Stimulated activated CD4-positive, alpha-beta T cell treated with anti-CD3 and anti-CD28 coated beads, TNF-alpha, amount 100 ng/mL, for 24 hours (primary cell): ENCODE results near the gene CCP110.

Experiments used
- DNase-seq, 3 experiments: peaks; one replicate each; pipeline ENCODE4 v3.0.0-alpha.2; 2020; ENCODE audit warnings: low read depth in 3 of 3

Gene CCP110

DNA sequence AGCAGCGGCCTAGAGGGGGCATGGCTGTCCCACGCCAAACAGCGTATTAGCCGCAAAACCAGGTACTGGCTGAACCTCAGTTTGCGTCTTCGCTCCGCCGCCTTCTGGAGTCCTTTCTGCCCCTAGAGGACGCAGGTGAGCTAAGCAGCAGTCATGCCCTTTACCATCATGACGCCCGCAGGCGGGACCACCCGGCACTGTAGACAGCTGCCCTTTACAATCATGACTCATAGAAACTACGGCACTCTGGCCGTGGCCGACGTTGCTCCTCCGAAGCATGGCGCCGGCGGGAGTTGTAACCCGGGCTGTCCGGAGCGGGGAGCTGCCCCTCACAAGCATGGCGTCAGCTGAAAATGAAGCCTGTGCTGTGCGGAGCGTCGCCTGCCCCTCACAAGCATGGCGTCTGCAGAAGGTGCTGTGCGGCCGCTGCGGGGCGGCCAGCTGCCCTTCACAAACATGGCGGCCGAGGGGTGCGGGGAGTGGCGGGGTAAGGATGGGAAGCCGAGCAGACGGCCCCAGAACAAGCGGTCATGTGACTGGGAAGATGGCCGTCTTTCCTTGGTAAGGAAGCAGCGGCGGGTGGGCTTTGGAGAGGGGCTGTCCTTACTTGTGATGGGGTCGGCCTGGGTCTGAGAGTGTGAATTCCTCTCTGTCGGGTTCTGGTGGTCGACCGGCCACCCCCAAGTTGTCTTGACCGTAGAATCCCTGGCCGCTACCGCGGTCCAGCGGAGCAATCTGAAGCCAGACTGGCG lies 31.6 kb downstream of the CCP110 start, which contains the start of gene VPS35L:
TSS of gene VPS35L (plus strand) at position 518 of the 752 bp plus-strand sequence. CDS start at position 545, 27 bp downstream.
- DNase-seq: peak; percentile 85 to 95 (median 89)

DNA sequence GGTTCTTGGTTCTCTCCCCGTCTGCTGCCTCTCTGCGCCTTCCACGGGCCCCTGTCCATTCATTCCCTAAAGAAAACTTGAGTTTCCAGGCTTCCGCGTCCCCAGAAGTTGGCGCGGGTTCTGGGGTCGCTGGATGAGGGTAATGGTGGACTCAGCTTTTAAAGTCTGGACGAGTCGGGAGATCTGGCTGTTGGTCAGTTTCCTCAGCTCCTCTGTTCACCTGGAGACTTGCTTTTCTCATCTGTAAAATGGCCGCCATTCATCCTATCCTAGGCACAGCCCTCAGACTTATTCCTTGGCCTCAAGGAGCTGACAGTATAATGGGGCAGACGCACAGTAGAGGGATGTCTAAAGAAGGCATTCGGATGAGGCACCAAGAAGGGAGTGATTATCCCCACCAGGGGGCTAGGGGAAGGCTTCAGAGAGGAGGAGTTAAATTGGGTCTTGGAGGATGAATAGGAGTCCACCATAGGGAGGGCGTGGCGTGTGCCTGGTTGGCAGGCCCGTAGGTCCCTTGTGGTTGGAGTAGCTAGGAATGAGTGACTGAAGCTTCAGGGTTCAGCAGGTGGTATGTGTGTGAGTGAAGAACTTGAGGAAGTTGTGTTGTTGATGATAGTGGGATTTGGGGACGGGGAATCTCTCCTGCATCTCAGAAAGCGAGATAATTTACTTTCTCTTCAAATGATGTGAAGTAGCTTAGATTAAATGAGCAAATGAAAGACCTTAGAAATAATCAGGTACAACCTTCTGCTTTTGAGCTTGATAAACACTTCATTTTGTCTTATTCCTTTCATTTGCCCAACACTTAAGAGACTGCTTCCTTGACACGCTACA lies 32.4 kb downstream of the CCP110 start:
- peak in 1 of 3 experiments; percentile 16 for DNase-seq

DNA sequence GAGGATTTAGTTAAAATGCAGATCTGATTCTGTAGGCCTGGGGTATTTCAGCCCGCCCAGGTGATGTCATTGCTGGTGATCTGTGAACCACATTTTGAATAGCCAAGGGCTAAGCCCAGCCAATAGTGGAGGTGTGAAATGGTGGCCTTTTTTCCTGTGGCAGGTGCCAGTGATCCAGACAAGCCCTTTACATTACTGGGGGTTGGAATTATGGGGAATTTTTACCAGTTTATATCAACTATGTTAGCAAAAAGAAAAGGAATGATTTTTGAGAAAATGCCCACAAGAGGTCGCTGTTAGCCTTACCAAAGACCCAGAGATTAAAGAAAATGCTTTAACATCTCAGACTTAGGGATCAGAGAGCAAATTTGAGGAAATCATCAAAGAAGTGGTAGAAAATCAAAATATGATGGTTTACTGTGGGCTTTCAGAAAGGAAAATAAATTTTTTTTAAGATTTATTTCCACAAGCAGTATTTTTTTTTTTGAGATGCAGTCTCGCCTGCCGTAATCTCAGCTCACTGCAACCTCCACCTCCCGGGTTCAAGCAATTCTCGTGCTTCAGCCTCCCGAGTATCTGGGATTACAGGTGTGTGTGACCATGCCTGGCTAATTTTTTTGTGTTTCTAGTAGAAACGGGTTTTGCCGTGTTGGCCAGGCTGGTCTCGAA lies 35.6 kb downstream of the CCP110 start:
- no peak for DNase-seq

GRCh38 chr16:19560078-19560477 lies 36.3 kb downstream of the CCP110 start:
- DNase-seq: no peak

GRCh38 chr16:19563377-19563776 lies 39.6 kb downstream of the CCP110 start:
- no peak for DNase-seq

DNA sequence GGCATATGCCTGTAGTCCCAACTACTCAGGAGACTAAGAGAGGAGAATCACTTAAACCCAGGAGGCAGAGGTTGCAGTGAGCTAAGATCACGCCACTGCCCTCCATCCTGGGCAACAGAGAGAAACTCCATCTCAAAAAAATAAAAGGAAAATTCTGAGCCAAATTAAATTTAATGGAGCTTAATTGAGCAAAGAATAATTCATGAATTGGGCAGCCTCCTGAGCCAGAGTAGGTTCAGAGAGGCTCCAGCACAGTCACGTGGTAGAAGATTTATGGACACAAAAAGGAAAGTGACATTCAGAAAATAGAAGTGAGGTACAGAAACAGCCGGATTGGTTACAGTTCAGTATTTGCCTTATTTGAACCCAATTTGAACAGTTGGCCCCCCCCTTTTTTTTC lies 42.6 kb downstream of the CCP110 start:
- DNase-seq: no peak

- DNase-seq: no peak
Observed at GRCh38 chr16:19567560-19567959, 43.8 kb downstream of the CCP110 start.

GRCh38 chr16:19573997-19574396 lies 50.3 kb downstream of the CCP110 start:
- DNase-seq: no peak

DNA sequence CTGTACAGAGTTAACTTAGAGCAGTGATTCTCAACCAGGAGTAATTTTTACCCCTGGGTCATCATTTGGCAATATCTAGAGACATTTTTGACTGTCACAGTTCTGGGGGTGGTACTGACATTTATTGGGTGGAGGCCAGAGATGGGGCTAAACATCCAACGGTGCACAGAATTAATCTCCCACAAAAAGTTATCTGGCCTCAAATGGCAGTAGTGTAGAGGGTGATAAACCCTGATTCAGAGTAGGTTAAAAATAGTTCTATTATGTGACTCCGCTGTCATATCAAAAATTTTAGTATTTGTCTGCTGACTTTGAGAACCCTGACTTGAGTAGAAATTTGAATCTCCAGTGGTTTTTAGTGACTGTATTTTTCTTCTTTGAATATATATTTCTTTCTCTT lies 50.9 kb downstream of the CCP110 start:
- DNase-seq: no peak

DNA sequence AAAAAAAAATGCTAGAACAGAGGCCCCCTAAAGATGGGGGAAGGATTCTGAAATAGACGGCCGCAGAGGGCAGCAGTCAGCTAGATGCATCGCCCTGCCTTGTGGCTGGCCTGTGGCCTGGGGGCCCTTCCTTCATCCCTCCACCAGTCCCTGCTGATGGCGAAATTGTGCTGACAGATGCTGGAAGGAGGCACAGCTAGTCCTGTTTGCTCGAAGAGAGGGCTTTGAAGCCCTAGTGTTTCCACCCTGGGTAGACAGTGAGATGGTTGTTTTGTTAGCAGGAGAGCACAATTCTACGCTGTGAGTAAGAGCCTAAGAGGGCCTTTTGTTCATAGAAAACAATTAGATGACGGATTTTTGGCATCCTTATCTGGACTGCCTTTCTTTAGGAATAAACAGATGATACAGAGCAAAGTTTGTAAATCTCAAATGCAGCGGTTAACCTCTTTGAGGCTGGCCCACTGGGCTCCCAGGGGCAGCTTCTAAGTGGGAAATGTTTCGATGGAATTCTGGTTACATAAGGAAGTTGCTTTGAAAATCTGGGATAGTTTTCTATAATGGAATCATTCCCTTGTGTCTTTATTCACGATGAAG lies 54.7 kb downstream of the CCP110 start:
- no peak for DNase-seq

DNA sequence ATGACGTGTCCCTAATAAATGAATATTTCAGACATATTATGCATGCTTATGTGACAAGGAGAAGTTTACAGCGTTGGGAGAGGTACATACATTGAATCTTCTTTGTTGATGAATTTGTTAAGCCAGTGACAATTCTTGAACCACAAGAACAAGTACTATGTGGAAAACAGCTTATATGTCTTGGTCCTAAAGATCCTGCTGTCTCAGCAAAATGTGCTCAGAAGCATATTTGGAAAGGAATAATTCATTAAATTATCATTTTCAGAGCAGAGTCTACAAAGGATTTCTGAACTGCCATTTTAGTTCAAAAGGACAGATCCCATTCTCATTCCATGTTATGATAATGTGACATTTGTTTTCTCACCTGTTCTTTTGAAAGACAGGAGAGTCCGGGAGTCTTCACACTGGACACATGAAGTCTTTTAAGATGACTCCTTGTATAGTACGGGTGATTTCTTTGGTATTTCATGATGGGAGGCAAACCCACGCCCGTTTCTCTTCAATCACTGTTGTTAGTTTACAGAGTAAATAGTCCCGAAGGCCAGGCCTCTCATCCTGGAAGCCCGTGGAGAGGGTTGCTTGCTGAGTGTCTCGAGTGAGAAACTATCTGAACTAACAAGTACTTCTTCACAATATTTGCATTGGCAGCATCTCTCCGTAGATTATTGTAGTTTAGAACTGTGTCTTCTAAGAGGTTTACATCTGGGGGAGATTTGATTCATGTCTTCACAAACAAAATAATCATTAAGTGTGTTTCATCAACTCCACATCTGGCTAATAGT lies 58.5 kb downstream of the CCP110 start:
- DNase-seq: no peak

- DNase-seq: no peak
Observed at GRCh38 chr16:19583665-19584300, 60.0 kb downstream of the CCP110 start.

GRCh38 chr16:19588661-19589060 lies 64.9 kb downstream of the CCP110 start:
- no peak for DNase-seq

DNA sequence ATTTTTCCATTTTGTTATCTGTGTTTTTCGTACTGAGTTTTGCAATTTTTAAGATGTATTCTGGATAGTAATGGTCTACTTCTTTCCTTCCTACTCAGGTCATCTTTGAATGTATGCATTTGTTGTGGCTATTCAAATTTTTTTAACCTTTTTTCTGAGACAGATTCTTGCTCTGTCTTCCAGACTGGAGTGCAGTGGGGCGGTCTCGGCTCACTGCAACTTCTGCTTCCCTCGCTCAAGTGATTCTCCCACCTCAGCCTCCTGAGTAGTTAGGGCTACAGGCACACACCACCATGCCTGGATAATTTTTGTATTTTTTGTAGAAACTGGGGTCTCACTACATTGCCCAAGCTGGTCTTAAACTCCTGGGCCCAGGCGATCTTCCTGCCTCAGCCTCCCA lies 65.4 kb downstream of the CCP110 start:
- DNase-seq: no peak

- no peak for DNase-seq
Observed at GRCh38 chr16:19589771-19590302, 66.1 kb downstream of the CCP110 start.

GRCh38 chr16:19595043-19595767 lies 71.5 kb downstream of the CCP110 start:
- no peak for DNase-seq

DNA sequence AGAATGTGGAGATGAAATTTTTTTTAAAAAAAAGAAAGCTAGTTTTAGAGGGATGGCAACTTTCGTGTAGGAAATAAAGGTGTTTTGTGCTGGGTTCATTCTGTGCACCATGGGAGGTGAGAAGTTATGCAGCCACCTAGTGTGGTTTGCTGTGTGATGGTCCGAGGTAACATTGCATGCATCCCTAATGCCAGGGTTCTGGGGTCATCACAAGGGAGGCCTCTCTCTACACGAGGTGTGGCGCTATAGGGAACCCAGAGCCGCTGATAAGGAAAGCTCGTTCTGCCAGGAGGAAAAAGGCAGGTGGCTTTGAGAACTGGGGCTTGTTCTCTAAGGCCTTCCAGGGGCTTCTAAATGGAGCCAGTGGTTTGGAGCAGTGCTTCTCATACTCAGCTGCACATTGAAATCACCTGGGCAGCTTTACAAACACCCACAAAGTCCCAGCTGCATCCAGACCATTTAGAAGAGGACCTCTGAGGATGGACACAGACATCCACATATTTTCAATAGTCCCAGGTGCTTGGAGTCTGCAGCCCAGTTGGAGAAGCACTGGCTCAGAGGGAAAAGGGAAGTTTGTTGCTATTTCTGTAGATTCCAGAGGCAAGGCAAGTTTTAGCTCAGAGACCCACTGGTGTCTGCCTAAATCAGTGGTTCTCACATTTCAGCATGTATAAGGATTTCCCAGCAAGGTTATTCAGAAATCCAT lies 75.2 kb downstream of the CCP110 start:
- no peak for DNase-seq

GRCh38 chr16:19599968-19600716 lies 76.4 kb downstream of the CCP110 start:
- DNase-seq: no peak
